ENCODE data around the gene BMP6.

BMP6 gene

GRCh38 chr6:7910654-7911344 lies 184.9 kb downstream of the BMP6 start, which contains the start of gene TXNDC5:
TSS of gene TXNDC5 (minus strand) at chr6:7910788. CDS start at chr6:7910776, 12 bp downstream.
- DNase-seq, result peak; percentile 46

DNA sequence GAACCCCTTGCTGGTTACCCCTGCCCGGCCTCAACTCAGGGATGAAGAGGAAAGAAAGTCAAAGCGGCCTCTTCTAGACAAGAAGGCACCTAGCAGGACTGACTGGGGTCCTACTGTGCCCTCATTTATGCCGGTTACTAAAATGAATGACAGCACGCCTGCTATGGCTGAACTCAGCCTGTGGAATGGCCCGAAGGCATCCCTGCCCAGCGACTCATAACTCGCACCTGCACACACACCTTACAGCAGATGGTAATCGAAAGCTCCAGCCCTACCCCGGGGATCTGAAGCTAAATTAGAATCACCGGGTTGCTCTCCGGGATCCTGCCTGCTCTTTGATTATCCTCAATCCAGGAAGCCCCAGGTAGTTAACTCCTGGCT lies 185.4 kb downstream of the BMP6 start:
- no peak for DNase-seq

GRCh38 chr6:7912024-7912423 lies 186.1 kb downstream of the BMP6 start:
- no peak for DNase-seq

DNA sequence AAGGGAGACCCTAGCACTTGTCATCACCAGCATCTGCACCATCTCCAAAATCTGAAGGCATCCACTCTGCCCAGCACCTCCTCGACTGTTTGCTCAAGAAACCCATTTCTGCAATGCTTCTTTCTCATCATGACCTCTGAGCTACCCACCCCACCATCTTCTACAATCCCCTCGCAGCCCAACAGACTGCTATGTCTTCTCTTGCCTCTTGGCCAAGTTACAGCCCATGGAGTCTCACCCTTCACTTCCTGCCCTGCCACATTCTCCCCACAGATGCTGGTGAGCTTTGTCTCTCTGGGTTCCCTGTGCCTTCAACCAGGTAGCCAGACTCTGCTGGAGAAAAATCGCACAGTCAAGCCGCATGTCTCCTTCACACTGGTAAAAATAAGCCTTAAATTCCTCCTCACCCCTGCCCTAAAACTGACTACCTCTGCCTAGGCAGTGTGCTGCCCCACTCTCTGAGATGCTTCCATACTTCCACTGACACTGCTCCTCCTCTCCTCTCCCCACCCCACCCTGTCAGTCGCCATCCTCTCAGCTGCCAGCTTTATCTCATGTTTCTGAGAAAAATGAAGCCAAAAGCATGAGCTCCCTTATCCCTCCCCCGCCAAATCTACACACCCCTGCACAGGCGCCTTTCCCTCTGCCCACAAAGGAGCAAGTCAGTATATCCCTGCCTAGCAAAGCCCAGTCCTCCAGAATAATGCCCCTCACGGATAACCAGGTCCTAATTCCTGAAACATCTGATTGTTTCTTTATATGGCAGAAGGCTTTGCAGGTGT lies 187.0 kb downstream of the BMP6 start:
- DNase-seq, result no peak

GRCh38 chr6:7914311-7914710 lies 188.4 kb downstream of the BMP6 start:
- DNase-seq, result no peak

GRCh38 chr6:7914991-7915789 lies 189.3 kb downstream of the BMP6 start:
- DNase-seq, result no peak

DNA sequence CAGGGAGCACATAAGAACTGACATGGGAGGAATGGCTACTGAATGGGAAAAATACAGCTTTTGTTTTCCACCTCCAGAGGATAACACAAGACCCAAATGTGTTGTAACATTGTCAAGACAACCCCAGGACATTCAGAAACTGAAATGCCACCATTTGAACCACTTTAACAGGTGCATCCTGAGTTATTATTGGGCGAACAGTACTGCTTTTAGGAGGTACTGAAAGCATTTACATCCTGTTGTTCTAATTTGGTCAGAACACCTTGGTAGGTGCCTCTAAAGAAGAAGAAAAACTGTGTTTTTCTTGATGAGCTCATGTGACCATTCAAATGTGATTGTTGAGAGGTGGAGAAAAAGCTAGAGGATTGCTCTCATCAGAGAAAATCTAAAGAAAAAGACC lies 191.1 kb downstream of the BMP6 start:
- DNase-seq, result no peak

DNA sequence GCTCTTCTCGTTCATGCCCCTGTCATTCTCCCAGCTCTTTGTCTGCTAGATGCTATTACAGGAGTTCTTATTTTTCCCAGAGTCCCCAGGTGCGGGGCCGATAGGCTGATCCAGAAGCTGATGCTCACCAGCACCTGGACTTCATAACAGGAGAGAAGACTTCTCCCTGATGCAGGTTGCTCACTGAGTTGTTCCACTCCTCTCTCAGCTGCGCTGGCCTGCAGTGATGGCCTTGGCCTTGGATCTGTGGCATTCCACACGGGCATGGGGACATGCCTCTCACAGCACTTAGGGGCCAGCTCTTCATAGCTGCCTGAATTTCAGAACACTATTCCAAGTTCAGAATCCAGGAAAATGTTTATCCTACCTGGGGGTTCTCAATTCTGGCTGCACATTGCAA lies 191.8 kb downstream of the BMP6 start:
- no peak for DNase-seq

DNA sequence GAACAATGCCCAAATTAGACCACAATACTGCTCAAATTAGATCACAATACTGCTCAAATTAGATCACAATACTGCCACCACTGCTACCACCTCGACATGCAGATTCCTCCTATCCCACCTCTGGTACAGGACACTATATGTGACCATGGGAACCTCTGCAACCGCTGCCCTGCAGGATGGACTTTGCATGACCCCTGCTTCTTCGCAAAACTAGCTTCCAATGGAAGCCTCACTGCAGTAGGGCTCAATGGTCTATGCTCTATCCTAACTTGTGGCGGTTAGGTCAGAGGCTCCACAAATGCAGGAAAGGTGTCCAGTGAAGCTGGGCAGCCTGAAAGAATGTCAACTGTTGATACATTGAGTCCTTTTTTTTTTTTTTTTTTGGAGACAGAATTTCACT lies 192.5 kb downstream of the BMP6 start:
- DNase-seq, result no peak

- no peak for DNase-seq
Measured at GRCh38 chr6:7919871-7920270, 194.0 kb downstream of the BMP6 start.

- DNase-seq, result no peak
Measured at GRCh38 chr6:7920425-7920824, 194.5 kb downstream of the BMP6 start.

DNA sequence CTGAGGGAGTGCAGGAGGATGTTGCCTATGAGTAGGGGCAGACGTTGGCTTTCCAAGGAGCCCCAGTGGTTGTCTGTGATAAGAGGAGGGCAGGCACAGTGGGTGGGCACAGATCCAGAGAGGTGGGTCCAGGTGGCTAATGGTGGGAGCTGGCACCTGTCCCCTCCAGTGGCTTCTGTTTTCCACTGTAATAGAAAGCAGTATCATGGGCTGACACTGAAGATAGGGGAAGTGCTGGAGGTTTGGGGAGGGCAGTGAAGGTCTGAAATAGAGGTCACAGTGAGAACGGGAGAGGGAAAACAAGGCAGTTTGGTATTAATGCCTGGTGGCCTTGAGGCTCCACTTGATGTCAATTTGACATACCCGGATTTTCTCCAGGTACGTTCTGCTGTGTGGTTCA lies 195.1 kb downstream of the BMP6 start:
- no peak for DNase-seq

DNA sequence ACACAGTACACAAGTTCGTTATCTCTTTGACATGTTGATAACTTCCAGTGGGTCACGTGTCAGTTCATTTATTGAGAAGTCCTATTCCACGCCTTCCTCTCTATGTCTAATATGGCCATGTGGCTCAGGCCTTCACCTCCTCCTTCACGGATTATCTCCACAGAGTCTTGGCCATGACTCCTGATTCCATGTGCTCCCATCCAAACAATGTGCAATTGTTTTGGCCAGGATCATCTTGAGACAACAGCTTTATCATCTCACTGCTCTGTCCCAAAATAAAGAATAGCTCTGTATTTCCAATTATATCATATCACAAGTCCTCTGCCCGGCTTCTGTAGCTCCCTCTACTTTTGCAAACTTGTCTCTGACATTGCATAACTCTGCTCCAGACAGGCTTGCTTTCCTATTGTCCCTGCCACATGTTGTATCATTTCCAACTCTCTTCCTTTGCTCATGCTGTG lies 195.8 kb downstream of the BMP6 start:
- no peak for DNase-seq

GRCh38 chr6:7922596-7922995 lies 196.7 kb downstream of the BMP6 start:
- DNase-seq, result no peak

- DNase-seq, result no peak
Measured at GRCh38 chr6:7924867-7925266, 199.0 kb downstream of the BMP6 start.
